ENCODE results near the gene CPVL. TPM values are rescaled to one million over a fixed set of nuclear protein-coding genes. Genes with fewer than 3 reads are reported as not detected.

The CPVL gene
- total and polyA plus RNA-seq, 10 donors: 18.7 to 259 (median 130) TPM

DNA sequence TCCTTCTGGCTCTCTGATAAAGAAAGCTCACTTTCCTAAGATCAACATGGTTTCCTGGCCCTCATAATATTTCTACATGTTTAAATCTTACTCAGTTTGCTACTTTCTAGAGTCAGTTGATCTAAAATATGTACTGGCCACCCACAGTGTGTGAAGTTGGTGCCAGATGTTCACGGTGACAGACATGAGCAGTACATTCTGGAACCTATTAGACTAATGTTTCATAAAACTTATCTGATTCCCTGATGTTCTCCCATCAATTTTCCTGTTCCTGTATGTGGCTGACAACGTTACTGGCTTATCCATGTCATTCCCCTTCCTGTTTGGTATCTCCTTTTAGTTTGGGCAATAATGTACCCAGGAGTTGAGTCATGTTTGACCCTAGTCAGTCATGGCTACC, 13.7 kb upstream of the CPVL start:
- Histone ChIP-seq H3K27me3 (replicated peaks in 1 of 7) (no peaks in the 10 kb centered on the region), H3K27ac (no peak overlapping the region), H3K36me3 (no peaks in the 10 kb centered on the region), H3K9me3 (peaks cover 0 to 1% (median 0%) of the 10 kb centered on the region in 8 donors), H3K4me3 (no peak overlapping the region), H3K4me1 (peaks cover 0 to 12% (median 2%) of the 10 kb centered on the region in 6 donors)
- WGBS, 5 donors: 41 to 60% (median 48%) methylated on average over 2 of the region's 2 CpGs
- TF ChIP-seq, protein P1, sequence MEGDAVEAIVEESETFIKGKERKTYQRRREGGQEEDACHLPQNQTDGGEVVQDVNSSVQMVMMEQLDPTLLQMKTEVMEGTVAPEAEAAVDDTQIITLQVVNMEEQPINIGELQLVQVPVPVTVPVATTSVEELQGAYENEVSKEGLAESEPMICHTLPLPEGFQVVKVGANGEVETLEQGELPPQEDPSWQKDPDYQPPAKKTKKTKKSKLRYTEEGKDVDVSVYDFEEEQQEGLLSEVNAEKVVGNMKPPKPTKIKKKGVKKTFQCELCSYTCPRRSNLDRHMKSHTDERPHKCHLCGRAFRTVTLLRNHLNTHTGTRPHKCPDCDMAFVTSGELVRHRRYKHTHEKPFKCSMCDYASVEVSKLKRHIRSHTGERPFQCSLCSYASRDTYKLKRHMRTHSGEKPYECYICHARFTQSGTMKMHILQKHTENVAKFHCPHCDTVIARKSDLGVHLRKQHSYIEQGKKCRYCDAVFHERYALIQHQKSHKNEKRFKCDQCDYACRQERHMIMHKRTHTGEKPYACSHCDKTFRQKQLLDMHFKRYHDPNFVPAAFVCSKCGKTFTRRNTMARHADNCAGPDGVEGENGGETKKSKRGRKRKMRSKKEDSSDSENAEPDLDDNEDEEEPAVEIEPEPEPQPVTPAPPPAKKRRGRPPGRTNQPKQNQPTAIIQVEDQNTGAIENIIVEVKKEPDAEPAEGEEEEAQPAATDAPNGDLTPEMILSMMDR (IDR thresholded peaks at IDR 0.05 in 8 of 11, conservative IDR thresholded peaks at IDR 0.05 in 3 of 11): no peak
- no peak for TF ChIP-seq POLR2A (IDR thresholded peaks at IDR 0.05)
- no peak for TF ChIP-seq POLR2AphosphoS5 (IDR thresholded peaks at IDR 0.05)
- intact Hi-C loops (cut with DNase I; ENCODE audit: low total_unique reads): no loop called here
- no peak for DNase-seq

DNA sequence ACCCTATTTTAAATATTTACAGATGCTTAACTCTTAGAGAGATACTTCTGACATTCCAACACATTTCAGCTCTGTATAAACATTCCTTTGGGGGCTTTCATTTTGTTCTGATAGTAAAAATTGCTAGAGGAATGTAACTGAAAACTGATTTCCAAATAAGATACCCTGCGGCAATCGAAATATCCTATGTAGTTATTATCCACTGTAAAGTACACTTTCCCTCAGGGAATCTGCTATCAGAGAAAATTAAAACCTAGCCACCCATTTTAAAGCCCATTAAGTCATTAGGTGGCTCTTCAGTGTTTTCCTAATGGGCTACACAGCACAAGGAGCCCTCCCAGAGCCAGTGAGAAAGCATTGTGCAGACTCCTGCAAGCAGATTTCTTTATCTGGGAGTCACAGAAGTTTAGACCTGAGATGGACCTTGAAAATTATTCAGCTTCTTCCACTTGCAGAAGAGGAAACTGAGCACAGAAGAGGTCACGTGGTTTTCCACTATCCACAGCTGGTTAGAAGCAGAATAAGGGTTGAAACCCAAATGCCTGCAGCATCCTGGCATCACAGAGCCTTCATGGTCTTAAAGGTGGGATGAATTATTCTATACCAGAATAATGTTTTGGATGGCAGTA, 12.6 kb upstream of the CPVL start:
- no peaks in the 10 kb centered on the region for H3K27me3 ChIP-seq (replicated peaks in 1 of 7)
- no peaks in the 10 kb centered on the region for H3K9me3 ChIP-seq
- intact Hi-C loops (cut with DNase I; ENCODE audit: low total_unique reads): no loop called here
- peaks cover 0 to 12% (median 2%) of the 10 kb centered on the region in 6 donors for H3K4me1 ChIP-seq
- H3K4me3 ChIP-seq: no peak overlapping the region
- no peak overlapping the region for H3K27ac ChIP-seq
- TF ChIP-seq, protein P1 (IDR thresholded peaks at IDR 0.05 in 8 of 11, conservative IDR thresholded peaks at IDR 0.05 in 3 of 11): no peak
- TF ChIP-seq POLR2A (IDR thresholded peaks at IDR 0.05) (no peak), POLR2AphosphoS5 (IDR thresholded peaks at IDR 0.05) (no peak)
- no peaks in the 10 kb centered on the region for H3K36me3 ChIP-seq
- 65 to 80% (median 75%) methylated on average over 3 of the region's 3 CpGs for WGBS, 5 donors
- no peak for DNase-seq

GRCh38 chr7:29156907-29157452, 10.6 kb upstream of the CPVL start:
- Histone ChIP-seq H3K4me3 (no peak overlapping the region), H3K27ac (no peak overlapping the region), H3K36me3 (no peaks in the 10 kb centered on the region), H3K27me3 (replicated peaks in 1 of 7) (no peaks in the 10 kb centered on the region), H3K9me3 (no peaks in the 10 kb centered on the region), H3K4me1 (peaks cover 0 to 12% (median 2%) of the 10 kb centered on the region in 6 donors)
- TF ChIP-seq, protein P1 (IDR thresholded peaks at IDR 0.05 in 8 of 11, conservative IDR thresholded peaks at IDR 0.05 in 3 of 11): no peak
- no peak for TF ChIP-seq POLR2A (IDR thresholded peaks at IDR 0.05)
- no peak for TF ChIP-seq POLR2AphosphoS5 (IDR thresholded peaks at IDR 0.05)
- intact Hi-C loops (cut with DNase I; ENCODE audit: low total_unique reads): no loop called here
- WGBS, 5 donors: 25 to 36% (median 31%) methylated on average over 5 of the region's 5 CpGs
- DNase-seq: no peak

GRCh38 chr7:29154076-29154475, 7.7 kb upstream of the CPVL start:
- intact Hi-C loops (cut with DNase I; ENCODE audit: low total_unique reads): no loop called here
- no peak for DNase-seq
- Histone ChIP-seq H3K27me3 (replicated peaks in 1 of 7) (no peaks in the 10 kb centered on the region), H3K36me3 (no peaks in the 10 kb centered on the region), H3K4me1 (peaks cover 0 to 12% (median 2%) of the 10 kb centered on the region in 6 donors), H3K27ac (no peak overlapping the region), H3K9me3 (no peaks in the 10 kb centered on the region), H3K4me3 (no peak overlapping the region)
- WGBS, 5 donors: 92 to 98% (median 94%) methylated on average over 2 of the region's 2 CpGs
- TF ChIP-seq, protein P1 (IDR thresholded peaks at IDR 0.05 in 8 of 11, conservative IDR thresholded peaks at IDR 0.05 in 3 of 11): no peak
- TF ChIP-seq POLR2A (IDR thresholded peaks at IDR 0.05) (no peak), POLR2AphosphoS5 (IDR thresholded peaks at IDR 0.05) (no peak)
